ENCODE results near the gene PTPN14. TPM values are rescaled to one million over a fixed set of nuclear protein-coding genes. Genes with fewer than 3 reads are reported as not detected.

PTPN14 gene
- total and polyA plus RNA-seq, 2 of the 8 experiments (the other 6 are each of a cell fraction or from before 2014, with no cell fraction given) = 14.4 to 93.6 TPM

GRCh38 chr1:214498021-214498420 lies 53.4 kb downstream of the PTPN14 start (continued):
- TF ChIP-seq CHD7 (IDR thresholded peaks at IDR 0.05; ENCODE audit: insufficient replicate concordance, low read length) (no peak), CBX8 (IDR thresholded peaks at IDR 0.05; ENCODE audit: borderline replicate concordance, low read depth, low read length) (no peak)
